Choroid plexus epithelial cell (primary cell): ENCODE results near the gene FPR1.

ENCODE experiments used
- DNase-seq: peaks from one replicate; pipeline ENCODE4 v3.0.0-alpha.2; 2010; ENCODE audit warnings: low read depth
- H3K4me3 ChIP-seq: 2 replicates; pipeline ENCODE4 v1.5.1; 2011; ENCODE audit warnings: low read depth, mild to moderate bottlenecking, control low read depth, low read length, moderate library complexity
- TF ChIP-seq, protein P1 (sequence below): conservative IDR thresholded peaks from 2 replicates; pipeline ENCODE4 v1.5.1; 2011; ENCODE audit warnings: low read depth, mild to moderate bottlenecking, control low read depth, inconsistent platforms, low read length, moderate library complexity

FPR1 gene

DNA sequence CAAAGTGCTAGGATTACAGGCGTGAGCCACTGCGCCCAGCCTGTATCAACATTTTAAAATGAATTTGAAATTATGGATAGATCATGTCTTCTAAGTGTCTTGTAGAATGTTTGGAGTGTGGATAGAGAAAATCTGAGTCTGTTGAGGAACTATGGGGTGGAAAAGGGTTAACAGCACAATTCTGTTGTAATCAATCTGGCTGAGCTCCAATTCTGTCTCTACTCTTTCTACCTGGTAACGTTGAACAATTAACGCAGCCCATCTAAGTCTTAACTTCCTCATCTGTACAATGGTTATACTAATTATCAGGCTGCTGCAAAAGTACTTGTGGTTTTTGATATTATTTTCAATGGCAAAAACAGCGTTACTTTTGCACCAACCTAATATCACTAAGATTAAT, 13.4 kb upstream of the FPR1 start:
- H3K4me3 ChIP-seq, result no peak overlapping the region

DNA sequence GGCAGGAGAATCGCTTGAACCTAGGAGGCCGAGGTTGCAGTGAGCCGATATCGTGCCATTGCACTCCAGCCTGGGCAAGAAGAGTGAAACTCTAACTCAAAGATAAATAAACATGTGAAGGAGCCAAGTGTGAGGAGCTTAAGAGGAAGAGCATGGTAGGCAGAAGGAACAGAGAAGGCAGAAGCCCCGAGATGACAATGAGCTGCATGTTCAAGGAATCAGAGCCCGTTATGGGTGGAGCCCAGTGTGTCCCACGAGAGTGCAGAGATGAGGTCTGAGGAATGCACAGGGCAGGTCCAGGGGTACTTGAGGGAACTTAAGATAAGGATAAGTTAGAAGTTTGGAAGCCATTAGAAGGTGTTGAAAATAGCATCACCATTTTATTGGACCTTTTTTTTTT, 10.0 kb upstream of the FPR1 start:
- no peak for DNase-seq
- H3K4me3 ChIP-seq, result no peak overlapping the region
- TF ChIP-seq, protein P1, sequence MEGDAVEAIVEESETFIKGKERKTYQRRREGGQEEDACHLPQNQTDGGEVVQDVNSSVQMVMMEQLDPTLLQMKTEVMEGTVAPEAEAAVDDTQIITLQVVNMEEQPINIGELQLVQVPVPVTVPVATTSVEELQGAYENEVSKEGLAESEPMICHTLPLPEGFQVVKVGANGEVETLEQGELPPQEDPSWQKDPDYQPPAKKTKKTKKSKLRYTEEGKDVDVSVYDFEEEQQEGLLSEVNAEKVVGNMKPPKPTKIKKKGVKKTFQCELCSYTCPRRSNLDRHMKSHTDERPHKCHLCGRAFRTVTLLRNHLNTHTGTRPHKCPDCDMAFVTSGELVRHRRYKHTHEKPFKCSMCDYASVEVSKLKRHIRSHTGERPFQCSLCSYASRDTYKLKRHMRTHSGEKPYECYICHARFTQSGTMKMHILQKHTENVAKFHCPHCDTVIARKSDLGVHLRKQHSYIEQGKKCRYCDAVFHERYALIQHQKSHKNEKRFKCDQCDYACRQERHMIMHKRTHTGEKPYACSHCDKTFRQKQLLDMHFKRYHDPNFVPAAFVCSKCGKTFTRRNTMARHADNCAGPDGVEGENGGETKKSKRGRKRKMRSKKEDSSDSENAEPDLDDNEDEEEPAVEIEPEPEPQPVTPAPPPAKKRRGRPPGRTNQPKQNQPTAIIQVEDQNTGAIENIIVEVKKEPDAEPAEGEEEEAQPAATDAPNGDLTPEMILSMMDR, result no peak

More for the DNA sequence above, 13.4 kb upstream of the FPR1 start:
- DNase-seq, result no peak
- TF ChIP-seq, protein P1, result no peak

DNA sequence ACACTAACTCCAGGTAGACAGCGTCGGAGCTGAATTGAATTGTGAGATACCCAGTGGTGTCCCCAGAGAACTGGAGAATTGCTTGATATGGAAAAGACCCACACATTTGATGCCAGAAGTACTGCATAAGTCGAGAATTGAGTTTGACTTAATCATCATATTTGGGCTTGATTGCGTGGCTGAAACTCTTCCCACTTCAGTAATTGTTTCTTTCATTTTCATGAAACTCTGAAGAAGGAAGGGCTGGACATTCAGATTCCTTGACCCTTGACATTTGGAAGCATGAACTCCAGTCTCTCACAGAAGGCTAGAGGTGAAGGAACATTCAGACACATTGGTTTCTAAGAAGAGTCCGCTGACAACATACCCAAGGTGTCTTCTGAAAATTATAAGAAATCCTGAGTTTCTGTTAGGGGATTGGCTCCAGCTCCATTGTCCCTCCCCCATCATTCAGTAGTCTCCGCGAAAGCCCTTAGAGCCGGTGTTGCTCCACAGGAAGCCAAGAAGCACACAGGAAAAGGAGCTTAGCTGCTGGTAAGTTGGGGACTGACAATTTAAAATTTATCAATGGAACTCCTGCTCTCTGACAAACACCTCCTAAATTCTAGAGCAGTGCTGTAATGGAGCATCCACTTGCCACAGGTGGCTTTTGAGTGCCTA, 9.1 kb upstream of the FPR1 start, which contains the start of gene FPR2:
TSS of gene FPR2 (plus strand) at position 484 of the 660 bp plus-strand sequence. CDS start 7,479 bp downstream, outside the sequence.
- TF ChIP-seq, protein P1, result no peak

DNA sequence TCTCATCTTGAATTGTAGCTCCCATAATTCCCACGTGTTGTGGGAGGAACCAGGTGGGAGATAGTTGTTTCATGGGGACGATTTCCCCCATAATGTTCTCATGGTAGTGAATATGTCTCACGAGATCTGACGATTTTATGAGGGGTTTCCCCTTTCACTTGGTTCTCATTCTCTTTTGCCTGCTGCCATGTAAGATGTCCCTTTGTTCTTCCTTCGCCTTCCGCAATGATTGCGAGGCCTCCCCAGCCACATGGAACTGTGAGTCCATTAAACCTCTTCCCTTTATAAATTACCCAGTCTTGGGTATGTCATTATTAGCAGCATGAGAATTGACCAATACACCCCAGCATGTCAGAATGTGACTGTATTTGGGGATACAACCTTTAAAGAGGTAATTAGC, 3.9 kb upstream of the FPR1 start:
- DNase-seq, result no peak
- TF ChIP-seq, protein P1, result no peak
- no peak overlapping the region for H3K4me3 ChIP-seq

More for the DNA sequence above, 9.1 kb upstream of the FPR1 start, which contains the start of gene FPR2:
- H3K4me3 ChIP-seq, result no peak within 1 kb of the TSS
- DNase-seq, result peak; percentile 35

DNA sequence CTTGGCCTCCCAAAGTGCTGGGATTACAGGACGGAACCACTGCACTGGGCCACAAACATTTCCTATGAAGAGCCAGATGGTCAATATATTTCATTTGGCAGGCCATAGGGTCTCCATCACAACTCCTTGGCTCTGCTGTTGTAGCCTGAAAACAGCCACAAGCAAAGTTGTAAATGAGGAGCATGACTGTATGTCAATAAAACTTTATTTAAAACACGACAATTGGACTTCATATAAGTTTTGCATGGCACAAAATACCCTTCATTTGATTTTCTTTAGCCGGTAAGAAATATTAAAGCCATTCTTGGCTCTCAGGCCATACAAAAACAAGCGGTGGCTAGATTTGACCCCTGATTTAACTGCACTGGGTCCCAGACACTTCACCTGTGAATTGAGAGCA, 3.1 kb upstream of the FPR1 start:
- H3K4me3 ChIP-seq, result no peak overlapping the region
- no peak for DNase-seq
- TF ChIP-seq, protein P1, result no peak

DNA sequence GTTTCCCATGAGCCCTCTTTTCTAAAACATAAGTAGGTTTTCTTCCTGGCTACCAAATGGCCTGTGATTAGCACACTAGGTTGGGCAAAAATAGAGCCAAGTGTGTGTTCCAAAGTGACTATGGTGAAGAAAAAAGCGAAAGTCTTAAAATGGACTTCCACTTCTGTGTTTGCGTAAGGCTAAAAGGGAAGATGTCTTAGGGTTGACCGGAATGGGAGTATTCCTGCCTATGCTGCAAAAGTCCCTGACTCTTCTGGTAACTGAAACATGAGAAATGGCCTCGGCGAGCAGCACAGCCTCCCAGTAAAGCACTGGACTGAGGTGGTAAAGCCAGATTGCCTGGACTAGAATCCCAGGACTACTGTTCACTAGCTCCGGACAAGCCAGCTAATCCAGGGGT, 2.4 kb upstream of the FPR1 start:
- TF ChIP-seq, protein P1, result no peak
- DNase-seq, result no peak
- H3K4me3 ChIP-seq, result no peak overlapping the region
